Fibroblast of mammary gland (primary cell): ENCODE results near the gene NAV3.
A peak's percentile ranks its signal among the peaks of the same experiment; 100 is the strongest.

Source experiments
- DNase-seq: peaks from one replicate; pipeline ENCODE4 v3.0.0-alpha.2; 2010; ENCODE audit warnings: low read depth
- H3K4me3 ChIP-seq: 2 replicates; pipeline ENCODE4 v1.5.1; 2011; ENCODE audit warnings: low read depth, mild to moderate bottlenecking, low read length, moderate library complexity; ENCODE audit not compliant: control insufficient read depth
- TF ChIP-seq, protein P1 (sequence below): conservative IDR thresholded peaks from 2 replicates; pipeline ENCODE4 v1.5.1; 2011; ENCODE audit warnings: low read depth, low read length, inconsistent platforms; ENCODE audit not compliant: control insufficient read depth, insufficient read depth

The NAV3 gene

DNA sequence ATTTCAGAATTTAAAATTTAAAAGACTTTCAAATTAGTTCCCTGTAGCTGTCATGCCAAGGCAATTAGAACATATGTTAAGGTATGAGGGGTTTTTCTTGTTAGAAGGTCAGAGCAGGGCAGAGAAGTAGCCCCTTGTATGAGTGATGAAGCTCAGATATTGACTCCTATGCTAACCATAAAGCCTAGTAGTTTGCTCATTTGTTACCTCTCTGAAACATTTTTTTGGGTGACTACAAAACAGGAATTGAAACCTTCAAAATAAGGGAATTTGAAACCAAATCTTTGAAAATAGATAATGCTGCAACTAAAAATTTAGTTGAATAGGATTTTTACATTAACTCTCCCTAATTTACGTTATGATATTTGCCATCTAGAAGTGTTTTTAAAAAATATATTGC, 333.5 kb downstream of the NAV3 start:
- TF ChIP-seq, protein P1, sequence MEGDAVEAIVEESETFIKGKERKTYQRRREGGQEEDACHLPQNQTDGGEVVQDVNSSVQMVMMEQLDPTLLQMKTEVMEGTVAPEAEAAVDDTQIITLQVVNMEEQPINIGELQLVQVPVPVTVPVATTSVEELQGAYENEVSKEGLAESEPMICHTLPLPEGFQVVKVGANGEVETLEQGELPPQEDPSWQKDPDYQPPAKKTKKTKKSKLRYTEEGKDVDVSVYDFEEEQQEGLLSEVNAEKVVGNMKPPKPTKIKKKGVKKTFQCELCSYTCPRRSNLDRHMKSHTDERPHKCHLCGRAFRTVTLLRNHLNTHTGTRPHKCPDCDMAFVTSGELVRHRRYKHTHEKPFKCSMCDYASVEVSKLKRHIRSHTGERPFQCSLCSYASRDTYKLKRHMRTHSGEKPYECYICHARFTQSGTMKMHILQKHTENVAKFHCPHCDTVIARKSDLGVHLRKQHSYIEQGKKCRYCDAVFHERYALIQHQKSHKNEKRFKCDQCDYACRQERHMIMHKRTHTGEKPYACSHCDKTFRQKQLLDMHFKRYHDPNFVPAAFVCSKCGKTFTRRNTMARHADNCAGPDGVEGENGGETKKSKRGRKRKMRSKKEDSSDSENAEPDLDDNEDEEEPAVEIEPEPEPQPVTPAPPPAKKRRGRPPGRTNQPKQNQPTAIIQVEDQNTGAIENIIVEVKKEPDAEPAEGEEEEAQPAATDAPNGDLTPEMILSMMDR = no peak
- no peak for DNase-seq

DNA sequence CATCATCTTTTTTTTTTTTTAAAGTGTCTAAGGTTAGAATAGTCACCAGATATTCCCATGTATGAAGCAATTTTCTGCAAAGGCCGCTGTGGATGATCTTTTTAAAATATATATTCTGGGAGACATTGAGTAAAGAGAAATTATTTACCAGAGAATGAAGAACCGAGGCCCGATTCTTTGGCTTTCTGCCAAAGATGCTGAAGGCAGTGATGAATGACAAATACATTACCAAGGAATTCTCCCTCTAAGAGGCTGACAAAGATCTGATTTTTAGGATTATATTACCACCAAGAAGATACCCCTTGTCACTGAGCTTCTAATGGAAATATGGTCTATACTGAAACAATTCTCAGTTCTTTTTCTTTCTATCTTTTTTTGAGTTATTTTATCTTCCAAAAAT, 336.8 kb downstream of the NAV3 start:
- TF ChIP-seq, protein P1 = no peak
- peak; percentile 25 for DNase-seq
- no peak overlapping the region for H3K4me3 ChIP-seq

More for the DNA sequence above, 333.5 kb downstream of the NAV3 start:
- H3K4me3 ChIP-seq = no peak overlapping the region

DNA sequence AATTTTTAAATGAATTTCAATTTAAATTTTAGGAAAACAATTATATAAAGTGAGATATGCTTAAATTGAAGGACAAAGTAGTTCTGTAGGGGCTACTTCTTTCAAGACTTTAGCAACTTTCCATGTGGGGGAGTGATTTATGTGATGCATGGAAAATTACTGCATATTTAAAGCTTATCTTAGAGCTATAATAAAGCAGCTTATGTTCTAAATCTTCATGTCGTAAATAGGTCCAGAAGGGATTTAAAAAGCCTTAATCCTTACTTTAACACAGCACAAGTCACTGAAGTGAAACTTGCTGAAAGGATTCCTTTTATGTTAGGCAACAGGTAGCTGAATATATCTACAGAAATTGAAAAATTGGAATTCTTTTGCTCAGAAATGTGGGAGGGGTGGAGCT, 340.4 kb downstream of the NAV3 start:
- no peak for DNase-seq
- no peak overlapping the region for H3K4me3 ChIP-seq
- TF ChIP-seq, protein P1 = no peak

DNA sequence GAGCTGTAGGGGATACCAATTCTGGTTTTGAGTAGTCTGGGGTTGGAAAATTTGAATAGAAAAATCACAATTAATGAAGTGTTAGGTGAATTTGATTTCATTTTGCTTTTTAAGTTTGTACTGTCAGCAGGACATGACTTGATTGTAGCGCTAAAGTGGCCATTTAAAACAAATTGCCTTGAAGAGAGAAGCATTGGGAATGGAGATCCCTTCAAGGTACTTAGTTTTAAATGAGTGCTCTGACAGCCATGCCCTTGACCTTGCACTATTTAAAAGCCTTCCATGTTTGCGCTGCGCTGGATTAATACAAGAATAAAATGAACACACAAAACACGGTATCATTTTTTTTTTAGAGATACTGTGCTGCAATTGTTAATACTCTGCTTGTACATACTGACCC, 345.9 kb downstream of the NAV3 start:
- H3K4me3 ChIP-seq = no peak overlapping the region
- no peak for DNase-seq
- TF ChIP-seq, protein P1 = no peak

DNA sequence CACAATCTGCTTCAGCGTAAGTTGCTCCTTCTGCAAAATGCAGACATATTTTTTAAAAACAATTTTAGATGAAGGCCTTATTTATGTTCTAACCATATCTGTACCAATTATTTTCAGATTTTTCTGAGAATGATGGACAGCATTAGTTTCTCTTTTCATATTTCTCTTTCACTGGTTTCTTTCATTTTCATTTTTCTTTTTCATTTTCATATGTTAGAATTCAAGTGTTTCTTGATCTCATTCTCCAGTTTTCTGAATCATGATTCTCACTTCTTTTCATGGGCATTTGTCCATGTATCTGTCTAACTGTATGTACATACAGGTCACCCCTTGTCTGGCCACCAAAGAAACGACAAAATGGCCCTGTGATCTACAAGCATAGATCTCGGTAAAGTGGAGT, 346.6 kb downstream of the NAV3 start:
- TF ChIP-seq, protein P1 = no peak
- no peak for DNase-seq
- H3K4me3 ChIP-seq = no peak overlapping the region

DNA sequence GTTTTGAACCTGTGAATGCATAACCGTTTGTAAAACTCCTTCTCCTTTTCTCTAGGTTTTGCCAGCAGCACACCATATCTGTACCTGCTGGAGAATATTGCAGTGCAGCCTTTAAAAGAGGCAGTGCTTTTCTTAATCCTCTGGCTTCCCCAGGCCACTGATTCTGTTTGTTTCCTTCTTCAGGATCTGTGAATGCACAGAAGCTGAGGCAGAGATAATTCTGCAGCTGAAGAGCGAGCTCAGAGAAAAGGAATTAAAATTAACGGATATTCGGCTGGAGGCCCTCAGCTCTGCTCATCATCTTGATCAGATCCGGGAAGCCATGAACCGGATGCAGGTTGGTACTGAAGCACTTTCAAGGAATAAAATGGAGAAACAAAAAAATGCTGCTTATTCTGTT, 348.7 kb downstream of the NAV3 start:
- no peak for DNase-seq
- TF ChIP-seq, protein P1 = no peak

DNA sequence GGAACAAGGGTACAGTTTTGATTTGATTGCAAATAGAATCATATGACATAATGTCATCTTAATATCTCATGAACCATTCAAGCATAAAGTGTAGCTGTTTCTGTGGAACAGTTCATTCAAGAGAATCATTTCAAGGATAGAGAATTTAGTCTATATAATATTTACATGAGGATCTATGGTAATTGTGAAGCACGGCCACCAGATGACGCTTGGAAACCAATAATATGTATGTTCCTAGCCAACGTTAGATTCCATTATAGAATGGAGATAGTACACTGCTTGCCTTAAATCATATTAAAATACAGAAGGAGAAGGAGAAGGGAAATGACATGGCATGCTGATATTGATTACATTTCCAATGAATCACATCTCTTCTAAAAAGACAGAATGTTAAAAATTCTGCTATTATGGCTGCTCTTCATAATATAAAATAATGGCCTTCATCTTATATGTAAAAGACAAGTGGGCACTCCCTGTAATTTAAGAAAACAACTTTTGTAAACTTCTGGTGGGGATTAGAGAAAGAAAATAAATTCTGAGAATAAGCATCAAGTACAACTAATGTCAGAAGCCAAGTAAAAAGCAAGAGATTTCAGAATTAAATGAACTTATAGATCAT, 351.0 kb downstream of the NAV3 start:
- TF ChIP-seq, protein P1 = peak; percentile 40
- H3K4me3 ChIP-seq = no peak overlapping the region
- DNase-seq = peak; percentile 38

More for the DNA sequence above, 348.7 kb downstream of the NAV3 start:
- no peak overlapping the region for H3K4me3 ChIP-seq
